ENCODE results near the gene PSMD12.
"Not testable (repeated sequence)": the region's sequence is repeated elsewhere in the genome, so short reads cannot be mapped to it uniquely, and the experiment has no call there.

PSMD12 gene

DNA sequence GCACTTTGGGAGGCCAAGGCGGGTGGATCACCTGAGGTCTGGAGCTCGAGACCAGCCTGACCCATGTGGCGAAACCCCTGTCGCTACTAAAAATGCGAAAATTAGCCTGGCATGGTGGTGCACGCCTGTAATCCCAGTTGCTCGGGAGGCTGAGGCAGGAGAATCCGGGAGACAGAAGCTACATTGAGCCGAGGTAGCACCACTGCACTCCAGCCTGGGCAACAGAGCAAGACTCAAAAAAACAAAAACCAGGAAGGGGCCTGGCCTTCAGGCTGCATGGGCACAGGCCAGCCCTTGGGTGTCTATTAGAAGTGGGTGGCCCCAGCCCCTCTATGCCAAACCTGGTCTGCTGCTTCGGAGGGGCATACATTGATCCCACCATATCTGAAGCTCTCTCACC is 56.0 kb downstream of the PSMD12 start:
- Histone ChIP-seq H3K9me2 (replicated peaks; ENCODE audit: control insufficient read depth, low read length) (no peaks in the 10 kb centered on the region), H3K27me3 (ENCODE audit: control insufficient read depth, low read length) (no peaks in the 10 kb centered on the region), H3F3A (ENCODE audit: control insufficient read depth, insufficient read depth) (peaks cover 3% of the 10 kb centered on the region; the same call in 1 of the 2 replicates), H3K4me1 (ENCODE audit: control insufficient read depth, low read length) (peaks cover 32% of the 10 kb centered on the region), H3K27ac (ENCODE audit: low read depth, low read length) (no peak overlapping the region), H3K4me2 (ENCODE audit: low read length) (no peak overlapping the region), H4K20me1 (ENCODE audit: control insufficient read depth, insufficient read depth, low read depth, low read length) (no peaks in the 10 kb centered on the region), H3K9me3 (ENCODE audit: control insufficient read depth, insufficient read depth, low read length) (no peaks in the 10 kb centered on the region), H3K4me3 (ENCODE audit: low read length) (no peak overlapping the region), H3K79me2 (ENCODE audit: control insufficient read depth, low read length) (no peaks in the 10 kb centered on the region), H3K36me3 (ENCODE audit: control insufficient read depth, low read length) (no peaks in the 10 kb centered on the region)
- no peak for TF ChIP-seq EZH2phosphoT487 (IDR thresholded peaks at IDR 0.05; ENCODE audit: borderline replicate concordance, low read length)
- TF ChIP-seq, protein P1, sequence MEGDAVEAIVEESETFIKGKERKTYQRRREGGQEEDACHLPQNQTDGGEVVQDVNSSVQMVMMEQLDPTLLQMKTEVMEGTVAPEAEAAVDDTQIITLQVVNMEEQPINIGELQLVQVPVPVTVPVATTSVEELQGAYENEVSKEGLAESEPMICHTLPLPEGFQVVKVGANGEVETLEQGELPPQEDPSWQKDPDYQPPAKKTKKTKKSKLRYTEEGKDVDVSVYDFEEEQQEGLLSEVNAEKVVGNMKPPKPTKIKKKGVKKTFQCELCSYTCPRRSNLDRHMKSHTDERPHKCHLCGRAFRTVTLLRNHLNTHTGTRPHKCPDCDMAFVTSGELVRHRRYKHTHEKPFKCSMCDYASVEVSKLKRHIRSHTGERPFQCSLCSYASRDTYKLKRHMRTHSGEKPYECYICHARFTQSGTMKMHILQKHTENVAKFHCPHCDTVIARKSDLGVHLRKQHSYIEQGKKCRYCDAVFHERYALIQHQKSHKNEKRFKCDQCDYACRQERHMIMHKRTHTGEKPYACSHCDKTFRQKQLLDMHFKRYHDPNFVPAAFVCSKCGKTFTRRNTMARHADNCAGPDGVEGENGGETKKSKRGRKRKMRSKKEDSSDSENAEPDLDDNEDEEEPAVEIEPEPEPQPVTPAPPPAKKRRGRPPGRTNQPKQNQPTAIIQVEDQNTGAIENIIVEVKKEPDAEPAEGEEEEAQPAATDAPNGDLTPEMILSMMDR (IDR thresholded peaks at IDR 0.05; ENCODE audit: low read depth, low read length, poor library complexity, severe bottlenecking), result no peak

DNA sequence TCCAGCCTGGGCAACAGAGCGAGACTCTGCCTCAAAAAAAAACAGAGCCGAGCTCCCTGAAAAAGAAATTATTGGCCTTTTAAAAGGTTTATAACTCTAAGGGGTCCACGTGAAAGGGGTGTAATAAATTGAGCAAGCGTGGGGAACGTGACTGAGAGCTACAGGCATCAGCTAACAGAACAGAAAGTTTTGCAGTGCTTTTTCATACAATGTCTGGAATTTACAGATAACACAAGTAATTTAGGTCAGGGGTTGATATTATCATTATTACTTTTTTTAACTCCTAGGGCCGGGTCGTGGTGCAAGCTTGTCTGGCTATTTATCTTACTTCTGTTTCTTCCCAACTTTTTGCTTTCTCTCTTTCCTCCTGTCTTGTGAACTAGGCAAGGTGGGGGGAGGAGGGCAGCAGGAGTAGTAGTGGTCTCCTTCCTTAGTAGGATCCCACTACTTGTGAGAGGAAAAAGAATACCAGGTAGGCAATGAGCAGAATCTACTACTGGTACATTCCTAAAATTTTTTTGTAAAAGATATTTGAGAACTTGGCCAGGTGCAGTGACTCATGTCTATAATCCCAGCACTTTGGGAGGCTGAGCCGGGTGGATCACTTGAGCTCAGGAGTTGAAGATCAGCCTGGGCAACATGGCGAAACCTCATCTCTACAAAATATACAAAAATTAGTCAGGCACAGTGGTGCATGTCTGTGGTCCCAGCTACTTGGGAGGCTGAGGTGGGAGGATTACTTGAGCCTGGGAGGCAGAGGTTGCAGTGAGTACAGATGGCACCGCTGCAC is 60.7 kb downstream of the PSMD12 start:
- not testable (repeated sequence) for H3K27ac ChIP-seq (ENCODE audit: low read depth, low read length); H3K79me2 ChIP-seq (ENCODE audit: control insufficient read depth, low read length); H3K9me2 ChIP-seq (replicated peaks; ENCODE audit: control insufficient read depth, low read length); H3K4me3 ChIP-seq (ENCODE audit: low read length); H3K27me3 ChIP-seq (ENCODE audit: control insufficient read depth, low read length); H3K9me3 ChIP-seq (ENCODE audit: control insufficient read depth, insufficient read depth, low read length); H3F3A ChIP-seq (ENCODE audit: control insufficient read depth, insufficient read depth); H4K20me1 ChIP-seq (ENCODE audit: control insufficient read depth, insufficient read depth, low read depth, low read length); H3K36me3 ChIP-seq (ENCODE audit: control insufficient read depth, low read length); H3K4me2 ChIP-seq (ENCODE audit: low read length)
- H3K4me1 ChIP-seq (ENCODE audit: control insufficient read depth, low read length), result peaks cover 19% of the 10 kb centered on the region

DNA sequence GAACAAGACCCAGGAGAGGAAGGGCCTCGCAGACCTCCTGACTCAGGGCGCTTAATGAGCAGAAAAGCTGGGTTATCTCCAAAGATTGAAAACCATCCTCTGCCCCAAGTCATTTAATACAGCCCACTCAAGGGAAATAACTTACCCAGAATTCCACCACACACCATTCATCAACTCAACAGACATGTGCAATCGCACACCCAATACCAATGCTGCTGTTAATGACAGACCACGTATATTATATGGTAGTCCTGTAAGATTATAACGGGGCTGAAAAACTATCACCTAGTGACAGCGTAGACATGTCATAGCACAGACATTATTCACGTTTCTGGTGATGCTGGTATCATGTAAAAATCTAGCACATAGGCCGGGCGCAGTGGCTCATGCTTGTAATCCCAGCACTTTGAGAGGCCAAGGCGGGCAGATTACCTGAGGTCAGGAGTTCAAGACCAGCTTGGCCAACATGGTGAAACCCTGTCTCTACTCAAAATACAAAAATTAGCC is 68.9 kb downstream of the PSMD12 start:
- Histone ChIP-seq H3K79me2 (ENCODE audit: control insufficient read depth, low read length) (no peaks in the 10 kb centered on the region), H3K4me1 (ENCODE audit: control insufficient read depth, low read length) (peaks cover 7% of the 10 kb centered on the region; the same call in 1 of the 2 replicates), H3K27ac (ENCODE audit: low read depth, low read length) (no peak overlapping the region), H3K9me2 (replicated peaks; ENCODE audit: control insufficient read depth, low read length) (no peaks in the 10 kb centered on the region), H3K27me3 (ENCODE audit: control insufficient read depth, low read length) (no peaks in the 10 kb centered on the region), H4K20me1 (ENCODE audit: control insufficient read depth, insufficient read depth, low read depth, low read length) (no peaks in the 10 kb centered on the region), H3K9me3 (ENCODE audit: control insufficient read depth, insufficient read depth, low read length) (no peaks in the 10 kb centered on the region), H3K4me3 (ENCODE audit: low read length) (no peak overlapping the region), H3K4me2 (ENCODE audit: low read length) (no peak overlapping the region), H3F3A (ENCODE audit: control insufficient read depth, insufficient read depth) (no peaks in the 10 kb centered on the region), H3K36me3 (ENCODE audit: control insufficient read depth, low read length) (no peaks in the 10 kb centered on the region)
- TF ChIP-seq, protein P1 (IDR thresholded peaks at IDR 0.05; ENCODE audit: low read depth, low read length, poor library complexity, severe bottlenecking), result no peak
- TF ChIP-seq EZH2phosphoT487 (IDR thresholded peaks at IDR 0.05; ENCODE audit: borderline replicate concordance, low read length), result no peak

DNA sequence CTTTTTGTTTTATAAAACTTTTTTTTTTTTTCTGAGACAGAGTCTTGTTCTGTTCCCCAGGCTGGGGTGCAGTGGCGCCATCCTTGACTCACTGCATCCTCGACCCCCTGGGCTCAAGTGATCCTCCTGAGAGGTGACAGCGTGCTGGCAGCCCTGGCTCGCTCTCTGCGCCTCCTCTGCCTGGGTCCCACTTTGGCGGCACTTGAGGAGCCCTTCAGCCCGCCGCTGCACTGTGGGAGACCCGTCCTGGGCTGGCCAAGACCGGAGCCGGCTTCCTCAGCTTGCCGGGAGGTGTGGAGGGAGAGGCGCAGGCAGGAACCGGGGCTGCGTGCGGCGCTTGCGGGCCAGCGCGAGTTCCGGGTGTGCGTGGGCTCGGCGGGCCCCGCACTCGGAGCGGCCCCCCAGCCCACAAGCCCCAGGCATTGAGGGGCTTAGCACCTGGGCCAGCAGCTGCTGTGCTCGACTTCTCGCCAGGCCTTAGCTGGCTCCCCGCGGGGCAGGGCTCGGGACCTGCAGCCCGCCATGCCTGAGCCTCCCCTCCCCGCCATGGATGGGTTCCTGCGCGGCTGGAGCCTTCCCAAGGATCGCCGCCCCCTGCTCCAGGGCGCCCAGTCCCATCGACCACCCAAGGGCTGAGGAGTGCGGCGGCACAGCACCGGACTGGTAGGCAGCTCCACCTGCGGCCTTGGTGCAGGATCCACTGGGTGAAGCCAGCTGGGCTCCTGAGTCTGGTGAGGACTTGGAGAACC is 71.8 kb downstream of the PSMD12 start:
- Histone ChIP-seq H4K20me1 (ENCODE audit: control insufficient read depth, insufficient read depth, low read depth, low read length) (no peaks in the 10 kb centered on the region), H3K9me2 (replicated peaks; ENCODE audit: control insufficient read depth, low read length) (no peaks in the 10 kb centered on the region), H3K4me3 (ENCODE audit: low read length) (no peak overlapping the region), H3K27ac (ENCODE audit: low read depth, low read length) (no peak overlapping the region), H3K27me3 (ENCODE audit: control insufficient read depth, low read length) (no peaks in the 10 kb centered on the region), H3K4me2 (ENCODE audit: low read length) (no peak overlapping the region), H3K36me3 (ENCODE audit: control insufficient read depth, low read length) (no peaks in the 10 kb centered on the region), H3F3A (ENCODE audit: control insufficient read depth, insufficient read depth) (no peaks in the 10 kb centered on the region), H3K79me2 (ENCODE audit: control insufficient read depth, low read length) (no peaks in the 10 kb centered on the region), H3K4me1 (ENCODE audit: control insufficient read depth, low read length) (peaks cover 7% of the 10 kb centered on the region), H3K9me3 (ENCODE audit: control insufficient read depth, insufficient read depth, low read length) (no peaks in the 10 kb centered on the region)
- TF ChIP-seq, protein P1 (IDR thresholded peaks at IDR 0.05; ENCODE audit: low read depth, low read length, poor library complexity, severe bottlenecking), result no peak
- TF ChIP-seq EZH2phosphoT487 (IDR thresholded peaks at IDR 0.05; ENCODE audit: borderline replicate concordance, low read length), result no peak
